Activated gamma-delta T cell (primary cell): ENCODE results near the gene RDH13.

Experiments used
- DNase-seq: peaks from one replicate; lab custom pipeline; 2025; lab: John Stamatoyannopoulos, UW

RDH13 gene

GRCh38 chr19:55092423-55093318 is 29.7 kb upstream of the RDH13 start:
- no peak for DNase-seq

DNA sequence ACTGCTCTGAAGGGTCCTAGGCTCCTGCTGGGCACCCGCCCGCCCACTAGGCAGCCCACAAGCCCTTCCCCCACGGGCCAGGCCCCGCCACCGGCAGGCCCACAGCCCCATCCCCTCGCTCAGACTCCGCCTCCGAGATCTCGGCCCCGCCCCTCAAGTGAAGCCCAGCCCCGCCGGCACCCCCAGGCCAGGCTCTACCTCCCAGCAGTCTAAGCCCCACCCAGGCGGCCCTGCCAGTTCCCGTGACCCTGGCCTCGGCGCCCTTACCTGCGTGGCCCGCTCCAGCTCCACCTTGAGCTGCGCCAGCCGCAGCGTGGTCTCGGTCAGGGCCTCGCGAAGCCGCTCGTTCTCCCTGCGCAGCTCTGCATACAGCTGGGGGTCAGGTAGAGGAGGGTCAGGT is 29.0 kb upstream of the RDH13 start:
- DNase-seq = no peak

- no peak for DNase-seq
Measured at GRCh38 chr19:55091126-55091910, 28.4 kb upstream of the RDH13 start.

- no peak for DNase-seq
Measured at GRCh38 chr19:55090564-55090963, 27.6 kb upstream of the RDH13 start.

GRCh38 chr19:55089342-55089944 is 26.5 kb upstream of the RDH13 start:
- no peak for DNase-seq

DNA sequence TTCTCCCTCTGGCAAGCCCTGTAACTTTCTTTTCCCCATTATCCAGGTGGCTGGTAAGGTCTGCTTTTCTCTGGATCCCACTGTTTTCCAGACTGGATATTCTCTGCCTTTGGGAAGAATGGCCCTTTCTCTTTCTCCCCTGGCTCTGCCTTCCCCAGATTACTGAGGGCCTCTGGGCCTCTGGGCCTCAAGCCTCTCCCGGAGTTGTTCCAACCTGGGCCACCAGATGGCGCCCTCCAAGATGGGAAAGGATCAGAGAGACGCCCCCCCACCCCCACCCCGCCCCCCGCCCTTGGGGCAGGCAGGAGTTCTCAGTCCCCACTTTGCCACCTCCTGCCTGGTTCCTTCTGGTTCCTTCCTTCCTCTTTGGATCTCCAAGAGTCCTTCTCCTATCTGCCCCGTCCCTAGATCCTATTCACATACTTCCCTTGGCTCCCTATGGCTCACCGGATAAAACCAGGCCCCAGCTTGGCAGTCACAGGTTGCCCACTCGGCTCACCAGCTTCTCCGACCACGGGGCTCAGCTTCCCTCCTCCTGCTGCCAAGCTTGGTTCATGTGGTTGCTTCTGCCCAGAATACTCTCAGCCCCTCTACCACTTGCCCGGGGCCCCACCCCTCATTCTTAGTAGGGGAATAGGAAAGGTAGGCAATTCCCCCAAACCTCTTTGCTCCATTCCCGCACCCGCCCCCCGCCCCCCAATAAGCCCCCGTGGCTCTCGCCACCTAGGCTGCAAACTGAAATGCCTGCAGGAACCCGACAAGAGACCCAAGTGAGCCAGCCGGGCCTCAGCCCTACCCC is 25.8 kb upstream of the RDH13 start:
- DNase-seq = no peak

DNA sequence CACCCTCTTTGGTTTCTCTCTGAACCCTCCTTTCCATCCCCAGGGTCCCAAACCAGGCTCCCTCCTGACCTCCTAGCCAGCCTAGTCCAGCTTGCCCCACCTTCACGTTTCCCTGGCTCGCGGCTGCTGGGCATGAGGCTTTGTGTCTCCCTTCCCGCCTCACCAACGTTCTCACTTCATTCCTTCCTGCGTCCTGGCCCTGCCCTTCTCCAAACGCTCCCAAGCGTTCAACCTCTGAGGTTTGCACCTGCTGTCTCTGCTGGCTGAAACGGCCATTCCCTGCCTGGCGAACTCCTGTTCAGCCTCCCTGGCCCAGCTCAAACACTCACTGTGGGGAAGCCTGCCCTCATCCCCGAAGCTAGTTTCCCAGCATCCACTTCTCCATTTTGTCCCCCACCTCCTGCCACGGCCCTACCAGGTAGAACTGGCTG is 25.1 kb upstream of the RDH13 start:
- DNase-seq = no peak

DNA sequence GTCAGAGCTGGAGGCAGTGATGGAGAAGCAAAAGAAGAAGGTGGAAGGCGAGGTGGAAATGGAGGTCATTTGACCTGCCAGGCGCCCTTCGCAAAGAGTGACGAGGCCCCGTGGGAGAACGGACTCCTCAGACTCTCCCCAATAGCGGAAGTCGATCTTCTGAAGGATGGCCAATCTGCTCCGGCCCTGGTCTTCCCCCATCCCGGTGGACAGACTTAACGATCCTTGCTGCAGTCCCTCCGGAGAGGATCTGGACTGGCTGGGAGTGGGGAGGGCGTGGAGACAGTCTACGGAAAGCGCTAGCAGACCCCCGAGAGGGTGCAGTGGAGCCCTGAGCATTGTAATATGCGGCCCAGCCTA is 24.6 kb upstream of the RDH13 start:
- no peak for DNase-seq

DNA sequence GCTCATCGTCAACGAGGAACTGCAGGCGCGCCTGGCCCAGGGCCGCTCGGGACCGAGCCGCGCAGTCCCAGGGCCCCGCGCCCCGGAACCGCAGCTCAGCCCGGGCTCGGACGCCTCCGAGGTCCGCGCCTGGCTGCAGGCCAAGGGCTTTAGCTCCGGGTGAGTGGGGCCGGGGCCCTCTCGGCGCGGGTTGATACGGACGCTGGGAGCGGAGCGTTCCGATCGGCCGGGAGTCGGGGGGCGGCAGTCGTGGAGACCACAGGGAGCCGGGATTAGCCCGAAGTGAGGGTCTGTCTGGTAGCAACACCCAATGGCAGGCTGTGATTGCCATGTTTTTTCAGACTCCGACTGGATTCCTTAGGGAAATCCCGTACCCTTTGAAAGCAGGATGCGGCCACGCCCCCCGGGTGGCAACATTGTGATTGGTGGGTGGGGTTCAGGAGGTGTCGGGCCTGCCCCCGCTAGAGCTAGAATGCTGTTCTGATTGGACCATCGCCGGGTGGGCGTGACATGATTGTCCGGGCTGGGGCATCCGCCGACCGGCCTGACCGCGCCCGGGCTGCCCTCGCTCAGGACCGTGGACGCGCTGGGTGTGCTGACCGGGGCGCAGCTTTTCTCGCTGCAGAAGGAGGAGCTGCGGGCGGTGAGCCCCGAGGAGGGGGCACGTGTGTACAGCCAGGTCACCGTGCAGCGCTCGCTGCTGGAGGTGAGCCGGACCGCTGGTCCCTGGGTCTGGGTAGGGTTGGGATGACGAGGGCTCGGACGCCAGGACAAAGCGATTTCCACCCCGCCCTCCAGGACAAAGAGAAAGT is 24.0 kb upstream of the RDH13 start:
- DNase-seq = peak; percentile 28

GRCh38 chr19:55085923-55086715 is 23.2 kb upstream of the RDH13 start:
- no peak for DNase-seq

DNA sequence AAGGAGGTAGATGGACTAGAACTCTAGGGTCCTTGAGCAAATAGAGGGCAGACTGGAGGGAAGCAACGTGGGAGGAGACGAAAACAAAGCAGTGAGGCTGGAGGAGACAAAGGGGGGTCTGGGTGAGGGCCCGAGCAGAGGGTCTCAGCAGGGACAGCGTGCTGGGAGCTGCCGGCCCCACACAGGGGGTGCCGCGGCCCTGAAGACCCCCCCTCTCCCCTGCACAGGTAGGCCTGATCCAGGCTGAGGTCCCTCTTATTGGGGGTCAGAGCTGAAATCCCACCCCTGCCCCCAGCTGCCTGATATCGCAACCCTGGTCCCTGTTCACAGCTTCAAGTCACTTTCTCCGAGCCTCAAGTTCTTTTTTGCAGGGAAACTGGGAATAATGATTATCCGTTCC is 21.5 kb upstream of the RDH13 start:
- DNase-seq = no peak

DNA sequence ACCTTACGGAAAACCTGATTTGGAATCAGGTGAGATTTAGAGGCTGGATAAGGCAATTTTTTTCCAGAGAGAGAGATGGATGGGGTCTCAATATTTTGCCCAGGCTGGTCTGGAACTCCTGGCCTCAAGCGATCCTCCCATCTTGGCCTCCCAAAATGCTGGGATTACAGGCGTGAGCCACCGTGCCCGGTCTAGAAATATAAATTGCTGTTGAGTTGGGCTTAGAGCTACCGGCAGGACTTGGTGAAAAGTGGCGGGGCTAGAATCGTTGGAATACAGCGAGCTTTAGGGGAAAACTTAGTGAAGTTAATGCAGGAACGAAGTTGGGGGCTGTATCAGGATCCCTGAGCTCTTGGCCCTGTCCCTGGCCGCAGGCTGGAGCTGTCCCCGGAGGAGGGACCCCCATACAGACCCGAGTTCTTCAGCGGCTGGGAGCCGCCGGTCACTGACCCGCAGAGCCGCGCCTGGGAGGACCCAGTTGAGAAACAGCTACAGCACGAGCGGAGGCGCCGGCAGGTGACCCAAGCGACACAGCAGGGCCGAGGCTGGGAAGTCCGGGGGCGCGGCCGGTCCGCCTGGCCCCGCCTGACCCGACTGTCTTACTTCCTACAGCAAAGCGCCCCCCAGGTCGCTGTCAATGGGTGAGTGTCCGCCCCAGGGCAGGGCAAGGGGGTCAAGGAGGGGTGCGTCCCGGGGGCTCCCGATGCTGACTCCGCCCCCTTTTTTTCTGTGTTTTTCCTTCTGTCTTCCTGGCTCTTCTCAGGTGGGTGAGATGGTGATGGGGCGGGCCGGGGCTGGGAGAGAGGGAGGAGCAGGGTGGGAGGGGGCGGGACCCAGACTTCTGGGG is 20.3 kb upstream of the RDH13 start:
- DNase-seq = no peak

- DNase-seq = no peak
Measured at GRCh38 chr19:55082020-55082851, 19.3 kb upstream of the RDH13 start.

GRCh38 chr19:55081770-55082019 is 18.7 kb upstream of the RDH13 start:
- DNase-seq = no peak

- peak; percentile 88 for DNase-seq
Measured at GRCh38 chr19:55080968-55081769, 18.2 kb upstream of the RDH13 start.

DNA sequence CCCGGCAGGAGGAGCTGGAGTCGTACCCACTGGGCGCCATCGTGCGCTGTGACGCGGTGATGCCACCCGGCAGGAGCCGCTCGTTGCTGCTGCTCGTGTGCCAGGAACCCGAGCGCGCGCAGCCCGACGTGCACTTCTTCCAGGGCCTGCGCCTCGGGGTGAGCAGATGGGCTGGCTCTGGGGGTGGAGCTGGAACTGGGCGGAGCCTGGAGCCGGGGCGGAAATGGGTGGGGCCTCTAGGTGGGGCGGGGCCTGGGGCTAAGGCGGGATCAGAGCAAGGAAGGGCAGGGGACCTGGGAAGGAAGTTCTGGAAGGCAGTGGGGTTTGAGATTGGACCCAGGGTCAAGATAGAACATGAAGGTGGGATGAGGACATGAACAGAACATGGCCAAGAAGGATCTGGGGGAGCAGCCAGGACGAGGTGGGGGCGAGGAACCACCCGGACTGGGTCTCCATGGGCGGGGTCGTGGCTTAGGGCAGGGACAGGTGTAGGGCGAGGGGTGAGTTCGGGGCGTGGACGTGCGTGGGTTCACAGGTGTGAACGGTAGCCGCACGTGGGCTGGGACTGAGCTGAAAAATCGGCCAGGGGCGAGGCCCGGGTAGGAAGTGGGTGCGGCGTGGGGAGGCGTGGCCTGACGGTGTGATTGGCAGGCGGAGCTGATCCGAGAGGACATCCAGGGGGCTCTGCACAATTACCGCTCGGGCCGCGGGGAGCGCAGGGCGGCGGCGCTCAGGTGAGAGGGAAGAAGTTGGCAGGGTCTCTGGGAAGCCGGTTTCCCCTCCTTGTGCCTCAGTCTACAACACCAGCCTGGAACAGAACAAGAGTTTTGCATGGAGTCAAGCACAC is 17.4 kb upstream of the RDH13 start:
- DNase-seq = peak; percentile 33
